ENCODE measurements around the gene ERBB2. TPM values are rescaled to one million over a fixed set of nuclear protein-coding genes. Genes with fewer than 3 reads are reported as not detected.

Gene ERBB2
- total and polyA plus RNA-seq, 10 of the 15 experiments (the other 5 are each of a cell fraction or from before 2014, with no cell fraction given) = 0.39 to 7.0 (median 4.3) TPM

DNA sequence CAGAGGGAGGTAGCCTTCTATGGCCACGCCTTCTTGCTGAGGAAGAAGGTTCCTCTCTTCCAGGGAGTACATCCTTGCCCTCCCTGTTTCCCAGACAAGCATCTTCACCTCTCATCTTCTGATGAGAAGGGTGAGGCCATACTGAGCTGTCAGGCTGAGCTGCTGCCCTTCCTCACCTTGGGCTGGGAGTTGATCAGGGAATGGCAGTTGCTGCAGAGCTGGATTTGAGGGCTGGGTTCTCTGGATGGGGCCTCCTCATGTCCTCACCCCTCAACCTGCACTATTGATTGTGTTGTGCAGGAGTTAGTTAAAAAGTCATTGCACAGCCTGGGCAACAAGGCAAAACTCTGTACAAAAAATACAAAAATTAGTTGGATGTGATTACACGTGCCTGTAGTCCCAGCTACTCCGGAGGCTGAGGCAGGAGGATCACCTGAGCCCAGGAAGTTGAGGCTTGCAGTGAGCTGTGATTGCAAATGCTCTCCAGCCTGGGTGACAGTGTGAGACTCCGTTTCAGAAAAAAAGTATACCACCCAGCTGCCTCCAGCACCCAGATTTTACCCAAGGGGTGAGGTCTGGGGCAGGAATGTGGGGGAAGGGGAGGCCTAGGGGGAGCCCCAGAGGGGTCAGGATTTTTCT is 2.0 kb downstream of the ERBB2 start:
- no peak overlapping the region for H2AFZ ChIP-seq (ENCODE audit: control insufficient read depth, low read depth, low read length)
- no peak for DNase-seq (ENCODE audit: low read depth, low spot score)
- no peak overlapping the region for H3K27ac ChIP-seq (ENCODE audit: control insufficient read depth, insufficient read depth)
- no peak for TF ChIP-seq SREBF2 (IDR thresholded peaks at IDR 0.05; ENCODE audit: low read length)
- no peak for TF ChIP-seq KAT2A (conservative IDR thresholded peaks at IDR 0.05; ENCODE audit: control insufficient read depth, low read depth, low read length)
- TF ChIP-seq BACH1 (IDR thresholded peaks at IDR 0.05; ENCODE audit: borderline replicate concordance) = no peak
- TF ChIP-seq POU2F2 (IDR thresholded peaks at IDR 0.05; ENCODE audit: borderline replicate concordance, low read depth, low read length) = no peak
- no peak for TF ChIP-seq SMAD5 (IDR thresholded peaks at IDR 0.05; ENCODE audit: low read depth)
- TF ChIP-seq, protein P1, sequence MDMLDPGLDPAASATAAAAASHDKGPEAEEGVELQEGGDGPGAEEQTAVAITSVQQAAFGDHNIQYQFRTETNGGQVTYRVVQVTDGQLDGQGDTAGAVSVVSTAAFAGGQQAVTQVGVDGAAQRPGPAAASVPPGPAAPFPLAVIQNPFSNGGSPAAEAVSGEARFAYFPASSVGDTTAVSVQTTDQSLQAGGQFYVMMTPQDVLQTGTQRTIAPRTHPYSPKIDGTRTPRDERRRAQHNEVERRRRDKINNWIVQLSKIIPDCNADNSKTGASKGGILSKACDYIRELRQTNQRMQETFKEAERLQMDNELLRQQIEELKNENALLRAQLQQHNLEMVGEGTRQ (IDR thresholded peaks at IDR 0.05; ENCODE audit: borderline replicate concordance, low read depth, low read length) = no peak
- TF ChIP-seq ZBED1 (IDR thresholded peaks at IDR 0.05; ENCODE audit: borderline replicate concordance) = no peak
- no peak for TF ChIP-seq RAD51 (IDR thresholded peaks at IDR 0.05)
- no peak overlapping the region for H3K9ac ChIP-seq (ENCODE audit: control insufficient read depth, insufficient read depth, low read length)
- BruUV-seq (replicated peaks) = no TSS peak
- POLR2A ChIA-PET = interaction anchor here (0.6 kb wide), 1 partner anchor 62 kb away, joined by 3 read pairs; no protein-coding TSS in a partner anchor
- CTCF ChIA-PET = interaction anchor here (1.1 to 3.3 kb wide), 5 partner anchors 14 to 49 kb away, joined by 3 to 11 read pairs (median 4); partner anchors contain the start of gene PGAP3
- no peak for FAIRE-seq
- in situ Hi-C loops (cut with MboI) = no loop called here
- H3K79me2 ChIP-seq (ENCODE audit: control insufficient read depth, insufficient read depth, low read length) = no peaks in the 10 kb centered on the region
- 26% methylated on average over 4 of the region's 4 CpGs for WGBS (ENCODE audit: insufficient coverage, insufficient replicate concordance, low lambda C conversion rate, missing lambda C conversion rate)
- SMC1A ChIA-PET (ENCODE audit: uncharacterized antibody, unreplicated experiment) = interaction anchor here (0.8 kb wide), 1 partner anchor 13 kb away, joined by 3 read pairs; no protein-coding TSS in a partner anchor
- intact Hi-C loops (cut with micrococcal nuclease; ENCODE audit: unreplicated experiment) = no loop called here
- no peak for ATAC-seq
- peaks cover 0 to 7% of the 10 kb centered on the region in 2 experiments; a peak in 2 of 4 replicates for H3K27me3 ChIP-seq (replicated peaks in 1 of 2; ENCODE audit: control insufficient read depth in 2 of 2, insufficient read depth in 2 of 2, low read length in 1 of 2)
- RAD21 ChIA-PET (ENCODE audit: unreplicated experiment) = interaction anchor here (2.0 kb wide), 1 partner anchor 28 kb away, joined by 7 read pairs; the partner anchor contains the start of gene MIEN1
- H3K9me3 ChIP-seq (replicated peaks; ENCODE audit: control insufficient read depth, insufficient read depth, low read length) = no peaks in the 10 kb centered on the region
- peaks cover 11% of the 10 kb centered on the region for H3K4me1 ChIP-seq (ENCODE audit: control insufficient read depth, insufficient read depth, low read length)
- no peak overlapping the region for H3K4me3 ChIP-seq
- no peak overlapping the region for H3K4me2 ChIP-seq (ENCODE audit: control insufficient read depth, insufficient read depth)
- H4K20me1 ChIP-seq (ENCODE audit: control insufficient read depth, insufficient read depth) = no peaks in the 10 kb centered on the region
- no peaks in the 10 kb centered on the region for H3K36me3 ChIP-seq (ENCODE audit: control insufficient read depth in 2 of 2, insufficient read depth in 2 of 2, low read length in 1 of 2)
